Activated gamma-delta T cell treated with anti-CD3 and anti-CD28 coated beads, Interleukin-2, amount 50 U/mL, for 16 hours (primary cell): ENCODE measurements around the gene TRPM3.

Source experiments
- DNase-seq: peaks from one replicate; pipeline ENCODE4 v3.0.0-alpha.2; 2020; ENCODE audit warnings: low read depth

TRPM3 gene

GRCh38 chr9:70609011-70609410 lies 512.4 kb downstream of the TRPM3 start:
- DNase-seq, result no peak

- DNase-seq, result no peak
These were observed 513.5 kb downstream of the TRPM3 start for GRCh38 chr9:70607926-70608325.

- no peak for DNase-seq
These were observed 514.1 kb downstream of the TRPM3 start for GRCh38 chr9:70607329-70607728.

GRCh38 chr9:70603020-70603411 lies 518.4 kb downstream of the TRPM3 start:
- DNase-seq, result no peak

- DNase-seq, result peak; percentile 7
These were observed 519.0 kb downstream of the TRPM3 start for GRCh38 chr9:70602321-70603019.

GRCh38 chr9:70601000-70601951 lies 520.1 kb downstream of the TRPM3 start:
- no peak for DNase-seq

- DNase-seq, result no peak
These were observed 520.9 kb downstream of the TRPM3 start for GRCh38 chr9:70600506-70600905.

GRCh38 chr9:70597886-70598285 lies 523.5 kb downstream of the TRPM3 start:
- DNase-seq, result no peak

GRCh38 chr9:70595211-70595610 lies 526.2 kb downstream of the TRPM3 start:
- no peak for DNase-seq

- DNase-seq, result no peak
These were observed 527.0 kb downstream of the TRPM3 start for GRCh38 chr9:70594386-70594944.

- DNase-seq, result no peak
These were observed 528.2 kb downstream of the TRPM3 start for GRCh38 chr9:70593241-70593640.

- DNase-seq, result no peak
These were observed 531.1 kb downstream of the TRPM3 start for GRCh38 chr9:70590315-70590677.

GRCh38 chr9:70589571-70590314 lies 531.7 kb downstream of the TRPM3 start:
- DNase-seq, result no peak

- DNase-seq, result no peak
These were observed 532.4 kb downstream of the TRPM3 start for GRCh38 chr9:70588999-70589398.

- DNase-seq, result no peak
These were observed 533.0 kb downstream of the TRPM3 start for GRCh38 chr9:70588381-70588780.

GRCh38 chr9:70587201-70587600 lies 534.2 kb downstream of the TRPM3 start:
- DNase-seq, result no peak

- no peak for DNase-seq
These were observed 534.9 kb downstream of the TRPM3 start for GRCh38 chr9:70586476-70586875.

GRCh38 chr9:70581955-70582350 lies 539.5 kb downstream of the TRPM3 start:
- no peak for DNase-seq

- no peak for DNase-seq
These were observed 540.0 kb downstream of the TRPM3 start for GRCh38 chr9:70581214-70581954.

- no peak for DNase-seq
These were observed 540.7 kb downstream of the TRPM3 start for GRCh38 chr9:70580606-70581195.

- DNase-seq, result no peak
These were observed 541.7 kb downstream of the TRPM3 start for GRCh38 chr9:70579686-70580085.
